ENCODE measurements around the gene MBNL2.

Gene MBNL2

GRCh38 chr13:97275776-97276501 lies 53.8 kb downstream of the MBNL2 start:
- no peak for DNase-seq

DNA sequence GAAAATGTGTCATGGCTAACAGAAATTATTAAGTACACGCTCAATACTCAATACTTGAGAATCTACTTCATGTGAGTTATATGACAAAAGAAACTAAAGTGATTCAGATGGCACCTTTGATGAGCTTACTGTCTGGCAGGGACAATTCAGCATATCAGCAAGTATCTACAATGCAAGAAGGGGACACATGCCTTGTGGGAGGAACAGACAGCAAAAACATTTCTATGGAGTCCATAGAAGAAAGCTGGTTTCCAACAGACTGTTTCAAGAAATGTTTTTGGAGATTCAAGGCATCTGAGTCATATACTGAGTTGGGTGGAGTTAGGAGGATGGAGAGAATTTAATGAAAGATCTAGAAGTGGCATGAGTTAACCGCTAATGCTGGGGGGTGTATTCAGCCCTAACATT lies 54.7 kb downstream of the MBNL2 start:
- DNase-seq = no peak

GRCh38 chr13:97278435-97279411 lies 56.6 kb downstream of the MBNL2 start:
- DNase-seq = no peak

DNA sequence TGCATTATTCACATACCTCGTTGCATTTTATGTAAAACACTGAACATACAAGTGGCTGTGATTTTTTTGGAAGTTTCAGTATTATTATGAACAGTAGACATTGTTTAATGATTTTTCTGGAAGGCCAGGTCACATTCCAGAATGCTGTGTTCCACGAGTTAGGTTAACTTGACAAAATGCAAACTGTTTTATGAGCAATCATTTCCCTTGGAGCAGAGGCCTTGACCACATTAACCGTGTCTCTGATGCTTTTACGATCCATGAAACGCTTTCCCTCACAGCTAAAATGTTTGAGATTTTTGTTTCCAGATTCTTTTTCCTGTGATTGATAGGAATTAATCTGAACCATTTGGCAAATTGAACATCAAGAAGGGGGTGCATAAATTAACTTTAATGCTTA lies 57.8 kb downstream of the MBNL2 start:
- no peak for DNase-seq

DNA sequence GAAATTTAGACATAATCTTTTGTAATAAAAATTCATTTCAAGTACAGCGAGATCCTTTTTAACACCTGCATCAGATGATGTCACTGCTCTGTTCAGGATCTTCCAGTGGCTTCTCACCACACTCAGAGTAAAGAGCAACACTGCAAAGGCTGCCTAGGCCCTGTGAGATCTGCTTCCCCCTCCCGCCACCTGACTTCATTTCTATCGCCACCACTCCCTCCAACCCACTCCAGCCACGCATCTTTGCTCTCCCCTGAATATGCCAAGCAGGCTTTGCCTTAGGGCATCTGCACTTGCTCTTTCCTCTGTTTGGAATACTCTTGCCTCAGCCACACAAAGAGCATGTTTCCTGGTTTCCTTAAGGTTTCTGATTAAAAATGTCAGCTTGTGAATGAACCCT lies 58.3 kb downstream of the MBNL2 start:
- DNase-seq = no peak

GRCh38 chr13:97281028-97281427 lies 58.9 kb downstream of the MBNL2 start:
- no peak for DNase-seq

- DNase-seq = no peak
These were observed 60.6 kb downstream of the MBNL2 start for GRCh38 chr13:97282705-97283104.

DNA sequence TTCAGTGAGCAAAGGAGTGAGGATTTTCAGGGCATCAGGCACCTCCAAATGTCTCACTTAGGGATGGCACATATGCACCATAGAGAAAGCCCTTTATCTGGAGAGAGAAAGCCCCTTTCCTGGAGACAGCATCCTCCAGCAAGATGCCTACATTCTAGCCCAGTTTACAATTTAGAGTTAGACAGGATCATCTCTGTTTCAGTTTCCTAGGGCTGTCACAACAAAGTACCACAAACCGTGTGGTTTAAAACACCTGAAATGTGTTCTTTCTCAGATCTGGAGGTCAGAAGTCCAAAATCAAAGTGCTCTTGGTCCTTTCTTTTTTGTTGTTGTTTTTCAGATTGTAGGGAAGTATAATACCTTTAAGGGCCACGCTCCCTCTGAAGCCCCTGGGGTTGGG lies 61.8 kb downstream of the MBNL2 start:
- DNase-seq = no peak

DNA sequence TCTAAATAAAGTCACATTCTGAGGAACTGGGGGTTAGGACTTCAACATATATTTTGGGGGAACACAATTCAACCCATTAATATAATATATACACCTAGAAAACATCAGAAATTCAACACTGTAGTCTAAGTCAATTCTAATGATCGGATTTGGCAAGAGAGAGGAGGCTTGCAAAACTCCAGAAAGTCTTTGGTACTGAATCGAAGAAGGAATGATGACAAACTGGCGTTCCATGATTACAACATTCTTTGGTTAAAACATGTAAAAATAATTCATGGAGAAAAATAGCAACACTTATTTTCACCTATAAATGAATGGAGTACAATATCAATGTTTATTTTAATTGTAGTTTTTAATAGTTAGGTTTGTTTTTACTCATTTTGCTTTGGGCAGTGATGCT lies 62.4 kb downstream of the MBNL2 start:
- no peak for DNase-seq

DNA sequence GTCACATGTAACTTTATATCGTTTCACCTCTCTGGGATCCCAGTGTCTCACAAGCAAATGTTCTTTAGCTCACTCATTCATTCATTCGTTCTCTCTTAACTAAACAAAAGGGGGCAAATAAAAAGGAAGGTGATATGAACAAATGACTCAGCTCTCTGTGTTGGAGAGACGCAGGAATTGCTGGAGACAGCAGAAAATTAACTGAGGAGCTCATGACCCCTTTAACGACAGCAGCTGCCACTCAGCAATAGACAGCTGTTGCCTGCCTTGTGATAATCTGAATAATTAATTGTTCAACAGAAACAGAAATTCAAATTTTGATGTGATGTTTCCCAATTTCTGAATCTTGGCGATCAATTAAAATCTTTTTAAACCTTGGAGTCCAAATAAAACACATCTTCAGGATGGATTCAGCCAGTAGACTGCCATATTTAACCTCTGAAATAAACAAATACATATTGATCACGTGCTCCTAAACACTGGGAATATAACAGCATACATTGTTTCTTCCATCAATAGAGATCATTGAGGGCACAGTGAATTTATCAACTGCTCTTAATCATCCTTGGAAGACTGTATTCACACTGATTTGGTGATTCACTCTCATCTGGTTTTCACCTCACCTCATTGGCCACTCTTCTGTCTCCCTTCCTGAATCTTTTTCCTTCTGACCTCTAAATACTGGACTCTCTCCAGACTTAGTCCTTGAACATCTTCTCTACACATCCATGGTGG lies 63.3 kb downstream of the MBNL2 start:
- no peak for DNase-seq

GRCh38 chr13:97286317-97287046 lies 64.3 kb downstream of the MBNL2 start:
- DNase-seq = no peak

DNA sequence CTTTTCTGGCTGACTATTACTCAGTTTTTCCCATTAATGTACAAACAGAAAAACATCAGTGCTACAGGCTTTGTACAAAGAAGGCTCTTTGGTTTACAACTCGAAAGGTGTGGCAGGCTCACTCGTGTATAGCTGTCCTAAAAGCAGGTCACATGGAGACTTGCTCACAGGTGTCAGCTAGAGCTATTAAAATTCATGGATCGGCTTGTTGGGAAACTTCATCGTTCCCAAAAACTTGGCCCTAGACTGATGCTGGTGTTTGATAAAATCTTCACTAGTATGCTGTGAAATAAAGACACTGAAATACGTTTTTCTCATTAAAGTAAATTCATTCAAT lies 64.9 kb downstream of the MBNL2 start:
- DNase-seq = no peak

GRCh38 chr13:97288486-97288900 lies 66.4 kb downstream of the MBNL2 start:
- no peak for DNase-seq

DNA sequence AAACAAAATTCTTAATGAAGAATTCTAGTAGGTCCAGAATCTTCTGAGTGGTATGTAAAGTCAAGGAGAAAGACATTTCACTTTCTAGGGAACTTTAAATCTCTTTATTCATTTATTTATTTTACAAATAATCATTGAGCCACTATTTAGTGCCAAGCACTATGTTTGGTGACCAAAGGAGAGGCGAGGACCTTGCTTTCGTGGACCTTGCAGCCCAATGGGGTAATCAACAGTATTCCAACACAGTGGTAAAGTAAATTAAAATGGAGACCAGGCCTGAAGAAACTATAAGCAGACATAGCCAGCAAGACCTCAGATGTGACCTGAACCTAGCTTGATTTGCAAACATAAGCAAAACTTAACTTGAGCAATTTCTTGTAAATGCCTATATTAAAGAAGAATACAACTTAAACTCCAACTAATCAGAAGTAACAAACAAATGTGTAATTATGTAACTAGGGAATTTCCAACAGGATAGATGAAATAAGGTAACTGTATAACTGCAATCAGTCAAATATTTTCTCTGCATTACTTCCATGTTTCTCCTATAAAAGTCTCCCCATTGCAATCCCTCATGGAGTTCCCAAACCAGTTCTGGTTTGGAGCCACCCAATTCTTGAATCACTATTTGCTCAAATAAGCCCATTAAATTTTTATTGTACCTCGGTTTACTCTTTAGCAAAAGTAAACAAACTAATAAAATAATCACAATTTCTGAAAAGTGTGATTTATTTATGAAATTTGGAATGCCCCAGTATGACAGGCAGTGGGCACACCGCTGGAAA lies 67.6 kb downstream of the MBNL2 start:
- DNase-seq = no peak

- DNase-seq = no peak
These were observed 73.4 kb downstream of the MBNL2 start for GRCh38 chr13:97295283-97296182.

GRCh38 chr13:97296740-97297139 lies 74.6 kb downstream of the MBNL2 start:
- no peak for DNase-seq

- no peak for DNase-seq
These were observed 76.7 kb downstream of the MBNL2 start for GRCh38 chr13:97298816-97299215.

- DNase-seq = no peak
These were observed 78.7 kb downstream of the MBNL2 start for GRCh38 chr13:97300871-97301270.

DNA sequence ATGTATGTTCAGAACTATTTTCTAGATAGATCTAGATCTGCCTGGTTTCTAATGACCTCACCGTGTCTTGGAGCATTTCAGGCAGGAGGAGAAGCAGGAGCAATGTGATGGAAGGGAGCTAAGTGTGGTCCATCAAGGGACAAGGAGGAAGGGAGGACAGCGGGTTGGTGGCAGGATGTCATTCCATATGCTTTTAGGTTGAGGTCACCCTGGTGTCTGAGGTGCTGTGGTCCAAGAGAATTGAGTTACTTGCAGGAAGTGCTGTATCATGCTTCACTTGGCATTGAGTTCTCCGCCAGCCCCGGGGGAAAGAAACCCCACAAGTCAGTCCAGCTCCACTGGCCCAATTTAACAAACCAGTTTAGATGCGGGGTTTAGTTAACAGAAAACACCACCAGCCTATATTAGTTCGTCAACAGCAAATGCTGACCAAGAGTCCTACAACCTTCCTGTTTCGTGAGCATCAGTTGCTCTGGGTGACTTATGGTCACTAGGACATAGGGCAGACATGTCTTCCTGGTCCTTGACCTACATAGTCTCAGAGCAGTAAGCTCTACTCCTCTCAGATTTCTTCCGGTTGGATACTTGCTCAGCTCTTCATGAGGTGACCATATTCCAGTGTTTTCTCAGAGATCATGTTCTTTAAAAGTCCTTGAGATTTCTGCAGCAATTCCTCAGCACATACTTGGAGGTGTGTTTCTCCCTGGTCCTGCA lies 79.4 kb downstream of the MBNL2 start:
- no peak for DNase-seq

DNA sequence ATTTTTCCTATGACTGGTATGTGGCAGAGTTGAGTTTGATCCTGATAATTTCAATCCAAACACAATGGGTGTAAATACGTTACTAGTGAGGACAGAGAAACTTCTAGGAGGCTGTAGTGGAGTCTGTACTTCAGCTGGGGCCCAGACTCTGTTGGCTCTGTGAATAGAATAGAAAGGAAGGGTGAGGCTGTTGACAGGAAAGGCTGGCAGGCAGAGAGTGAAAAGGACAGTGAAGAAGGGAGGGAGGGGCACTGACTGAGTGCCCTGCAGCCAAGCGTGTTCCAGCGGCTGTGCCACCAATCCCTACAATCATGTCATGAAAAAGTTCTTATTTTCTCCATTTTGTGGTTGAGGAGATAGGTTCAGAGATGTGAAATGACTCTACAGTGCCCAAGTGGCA lies 80.5 kb downstream of the MBNL2 start:
- no peak for DNase-seq

All from NK-92 treated with Interleukin-12 subunit alpha and Interleukin-12 subunit beta, amount 100 ng/mL, for 24 hours (cell line).